GM19324 (cell line): Measurements from ENCODE around the gene SOCS6.
"Not testable (repeated sequence)": the region's sequence is repeated elsewhere in the genome, so short reads cannot be mapped to it uniquely, and the experiment has no call there.

Source experiments
- ATAC-seq: cut with Tn5 transposase; IDR thresholded peaks from one replicate; pipeline ENCODE4 v1.9.1; 2021; ENCODE audit warnings: mild to moderate bottlenecking, moderate library complexity; ENCODE audit not compliant: unreplicated experiment, low FRiP score

The SOCS6 gene

GRCh38 chr18:70319187-70319586 lies 30.3 kb downstream of the SOCS6 start:
- no peak for ATAC-seq

GRCh38 chr18:70321616-70322015 lies 32.8 kb downstream of the SOCS6 start:
- no peak for ATAC-seq

GRCh38 chr18:70322385-70322784 lies 33.5 kb downstream of the SOCS6 start:
- no peak for ATAC-seq

GRCh38 chr18:70322928-70323327 lies 34.1 kb downstream of the SOCS6 start:
- ATAC-seq: no peak

GRCh38 chr18:70324897-70325296 lies 36.1 kb downstream of the SOCS6 start:
- no peak for ATAC-seq

GRCh38 chr18:70326255-70326654 lies 37.4 kb downstream of the SOCS6 start:
- ATAC-seq: no peak

- no peak for ATAC-seq
Observed at GRCh38 chr18:70328169-70328568, 39.3 kb downstream of the SOCS6 start.

GRCh38 chr18:70329071-70329470 lies 40.2 kb downstream of the SOCS6 start:
- no peak for ATAC-seq

GRCh38 chr18:70330887-70331286 lies 42.0 kb downstream of the SOCS6 start:
- ATAC-seq: no peak

- ATAC-seq: no peak
Observed at GRCh38 chr18:70331456-70332097, 42.7 kb downstream of the SOCS6 start.

- ATAC-seq: no peak
Observed at GRCh38 chr18:70332694-70333093, 43.8 kb downstream of the SOCS6 start.

GRCh38 chr18:70333316-70333715 lies 44.5 kb downstream of the SOCS6 start:
- ATAC-seq: no peak

GRCh38 chr18:70333757-70334156 lies 44.9 kb downstream of the SOCS6 start:
- ATAC-seq: no peak

- no peak for ATAC-seq
Observed at GRCh38 chr18:70334264-70334663, 45.4 kb downstream of the SOCS6 start.

GRCh38 chr18:70334728-70335329 lies 46.0 kb downstream of the SOCS6 start:
- no peak for ATAC-seq

- no peak for ATAC-seq
Observed at GRCh38 chr18:70335892-70336726, 47.3 kb downstream of the SOCS6 start.

GRCh38 chr18:70337139-70337972 lies 48.5 kb downstream of the SOCS6 start:
- ATAC-seq: no peak

GRCh38 chr18:70338890-70339289 lies 50.0 kb downstream of the SOCS6 start:
- ATAC-seq: no peak

- ATAC-seq: no peak
Observed at GRCh38 chr18:70339915-70340314, 51.1 kb downstream of the SOCS6 start.

- not testable (repeated sequence) for ATAC-seq
Observed at GRCh38 chr18:70348481-70348880, 59.6 kb downstream of the SOCS6 start.

GRCh38 chr18:70349316-70349715 lies 60.5 kb downstream of the SOCS6 start:
- no peak for ATAC-seq
